Stimulated activated naive CD8-positive, alpha-beta T cell treated with anti-CD3 and anti-CD28 coated beads, Interleukin-15, Interleukin-2, amounts not matched to agents 100 ng/mL and 50 ng/mL, for 24 hours (primary cell): ENCODE results near the gene ARHGAP32.

Experiments used
- H3K27ac Mint-ChIP-seq: one replicate; pipeline ENCODE4 v1.8.0; 2021; ENCODE audit warnings: mild to moderate bottlenecking, mixed read lengths
- H3K27me3 Mint-ChIP-seq: one replicate; pipeline ENCODE4 v1.8.0; 2021; ENCODE audit warnings: mixed read lengths
- H3K36me3 Mint-ChIP-seq: one replicate; pipeline ENCODE4 v1.8.0; 2021; ENCODE audit warnings: low read depth, mixed read lengths
- H3K4me1 Mint-ChIP-seq: one replicate; pipeline ENCODE4 v1.8.0; 2021; ENCODE audit warnings: low read depth, mixed read lengths
- H3K4me3 Mint-ChIP-seq: one replicate; pipeline ENCODE4 v1.8.0; 2021; ENCODE audit warnings: mild to moderate bottlenecking, mixed read lengths
- H3K9me3 Mint-ChIP-seq: one replicate; pipeline ENCODE4 v1.8.0; 2021; ENCODE audit warnings: mixed read lengths

Gene ARHGAP32

GRCh38 chr11:129192150-129192549, at the start of gene ARHGAP32:
Gene ARHGAP32, minus strand, starts transcription at chr11:129192325. Its CDS starts 127 bp downstream, at chr11:129192198.
- H3K27me3 Mint-ChIP-seq, result no peaks in the 10 kb centered on the region
- H3K9me3 Mint-ChIP-seq, result no peaks in the 10 kb centered on the region
- no peak within 1 kb of the TSS for H3K4me3 Mint-ChIP-seq
- H3K4me1 Mint-ChIP-seq, result no peaks in the 10 kb centered on the region
- H3K27ac Mint-ChIP-seq, result no peak within 1 kb of the TSS
- H3K36me3 Mint-ChIP-seq, result no peaks in the 10 kb centered on the region

- Mint-ChIP-seq H3K9me3 (no peaks in the 10 kb centered on the region), H3K27me3 (no peaks in the 10 kb centered on the region), H3K4me1 (peaks cover 16% of the 10 kb centered on the region), H3K27ac (no peak overlapping the region), H3K36me3 (peaks cover 13% of the 10 kb centered on the region), H3K4me3 (no peak overlapping the region)
Measured at GRCh38 chr11:129239207-129239606, 47.1 kb upstream of the ARHGAP32 start.

GRCh38 chr11:129237880-129238638, 45.9 kb upstream of the ARHGAP32 start:
- Mint-ChIP-seq H3K9me3 (no peaks in the 10 kb centered on the region), H3K27me3 (no peaks in the 10 kb centered on the region), H3K4me1 (peaks cover 9% of the 10 kb centered on the region), H3K36me3 (peaks cover 13% of the 10 kb centered on the region), H3K27ac (no peak overlapping the region), H3K4me3 (no peak overlapping the region)

GRCh38 chr11:129237456-129237855, 45.3 kb upstream of the ARHGAP32 start:
- Mint-ChIP-seq H3K4me1 (peaks cover 5% of the 10 kb centered on the region), H3K27ac (no peak overlapping the region), H3K9me3 (no peaks in the 10 kb centered on the region), H3K4me3 (no peak overlapping the region), H3K27me3 (no peaks in the 10 kb centered on the region), H3K36me3 (peaks cover 13% of the 10 kb centered on the region)

GRCh38 chr11:129236850-129237249, 44.7 kb upstream of the ARHGAP32 start:
- H3K4me1 Mint-ChIP-seq, result peaks cover 5% of the 10 kb centered on the region
- H3K9me3 Mint-ChIP-seq, result no peaks in the 10 kb centered on the region
- no peaks in the 10 kb centered on the region for H3K27me3 Mint-ChIP-seq
- H3K27ac Mint-ChIP-seq, result no peak overlapping the region
- peaks cover 13% of the 10 kb centered on the region for H3K36me3 Mint-ChIP-seq
- H3K4me3 Mint-ChIP-seq, result no peak overlapping the region

GRCh38 chr11:129234978-129235377, 42.9 kb upstream of the ARHGAP32 start:
- Mint-ChIP-seq H3K4me3 (no peak overlapping the region), H3K9me3 (no peaks in the 10 kb centered on the region), H3K27ac (no peak overlapping the region), H3K36me3 (peaks cover 13% of the 10 kb centered on the region), H3K4me1 (peaks cover 5% of the 10 kb centered on the region), H3K27me3 (no peaks in the 10 kb centered on the region)

- Mint-ChIP-seq H3K9me3 (peaks cover 11% of the 10 kb centered on the region), H3K4me3 (no peak overlapping the region), H3K4me1 (no peaks in the 10 kb centered on the region), H3K27ac (no peak overlapping the region), H3K36me3 (peaks cover 10% of the 10 kb centered on the region), H3K27me3 (no peaks in the 10 kb centered on the region)
Measured at GRCh38 chr11:129230006-129230405, 37.9 kb upstream of the ARHGAP32 start.

- peaks cover 11% of the 10 kb centered on the region for H3K9me3 Mint-ChIP-seq
- no peak overlapping the region for H3K4me3 Mint-ChIP-seq
- no peaks in the 10 kb centered on the region for H3K27me3 Mint-ChIP-seq
- H3K27ac Mint-ChIP-seq, result no peak overlapping the region
- peaks cover 10% of the 10 kb centered on the region for H3K36me3 Mint-ChIP-seq
- no peaks in the 10 kb centered on the region for H3K4me1 Mint-ChIP-seq
Measured at GRCh38 chr11:129226207-129226798, 34.2 kb upstream of the ARHGAP32 start.

GRCh38 chr11:129225190-129225589, 33.1 kb upstream of the ARHGAP32 start:
- H3K9me3 Mint-ChIP-seq, result peaks cover 11% of the 10 kb centered on the region
- no peaks in the 10 kb centered on the region for H3K4me1 Mint-ChIP-seq
- H3K27ac Mint-ChIP-seq, result no peak overlapping the region
- H3K4me3 Mint-ChIP-seq, result no peak overlapping the region
- H3K36me3 Mint-ChIP-seq, result peaks cover 10% of the 10 kb centered on the region
- H3K27me3 Mint-ChIP-seq, result no peaks in the 10 kb centered on the region

- no peaks in the 10 kb centered on the region for H3K4me1 Mint-ChIP-seq
- H3K36me3 Mint-ChIP-seq, result peaks cover 10% of the 10 kb centered on the region
- peaks cover 11% of the 10 kb centered on the region for H3K9me3 Mint-ChIP-seq
- no peak overlapping the region for H3K4me3 Mint-ChIP-seq
- no peaks in the 10 kb centered on the region for H3K27me3 Mint-ChIP-seq
- H3K27ac Mint-ChIP-seq, result no peak overlapping the region
Measured at GRCh38 chr11:129224538-129224937, 32.4 kb upstream of the ARHGAP32 start.

- peaks cover 10% of the 10 kb centered on the region for H3K36me3 Mint-ChIP-seq
- H3K27ac Mint-ChIP-seq, result no peak overlapping the region
- no peaks in the 10 kb centered on the region for H3K27me3 Mint-ChIP-seq
- no peaks in the 10 kb centered on the region for H3K4me1 Mint-ChIP-seq
- peaks cover 11% of the 10 kb centered on the region for H3K9me3 Mint-ChIP-seq
- H3K4me3 Mint-ChIP-seq, result no peak overlapping the region
Measured at GRCh38 chr11:129223701-129224149, 31.6 kb upstream of the ARHGAP32 start.

- no peak overlapping the region for H3K27ac Mint-ChIP-seq
Measured at GRCh38 chr11:129223260-129223659, 31.1 kb upstream of the ARHGAP32 start.

GRCh38 chr11:129222158-129222557, 30.0 kb upstream of the ARHGAP32 start:
- Mint-ChIP-seq H3K27ac (no peak overlapping the region), H3K27me3 (no peaks in the 10 kb centered on the region), H3K4me1 (no peaks in the 10 kb centered on the region), H3K36me3 (peaks cover 10% of the 10 kb centered on the region), H3K4me3 (no peak overlapping the region), H3K9me3 (peaks cover 11% of the 10 kb centered on the region)

More at GRCh38 chr11:129223260-129223659, 31.1 kb upstream of the ARHGAP32 start:
- Mint-ChIP-seq H3K4me1 (no peaks in the 10 kb centered on the region), H3K36me3 (peaks cover 10% of the 10 kb centered on the region), H3K27me3 (no peaks in the 10 kb centered on the region), H3K9me3 (peaks cover 11% of the 10 kb centered on the region), H3K4me3 (no peak overlapping the region)

- no peaks in the 10 kb centered on the region for H3K36me3 Mint-ChIP-seq
- peaks cover 6% of the 10 kb centered on the region for H3K4me1 Mint-ChIP-seq
- H3K4me3 Mint-ChIP-seq, result no peak overlapping the region
- H3K27me3 Mint-ChIP-seq, result no peaks in the 10 kb centered on the region
- H3K27ac Mint-ChIP-seq, result no peak overlapping the region
- no peaks in the 10 kb centered on the region for H3K9me3 Mint-ChIP-seq
Measured at GRCh38 chr11:129215506-129216245, 23.6 kb upstream of the ARHGAP32 start.

GRCh38 chr11:129214710-129215295, 22.7 kb upstream of the ARHGAP32 start:
- Mint-ChIP-seq H3K4me1 (peaks cover 6% of the 10 kb centered on the region), H3K27me3 (no peaks in the 10 kb centered on the region), H3K27ac (no peak overlapping the region), H3K36me3 (no peaks in the 10 kb centered on the region), H3K4me3 (no peak overlapping the region), H3K9me3 (no peaks in the 10 kb centered on the region)
